Smooth muscle cell (in vitro differentiated cells): Measurements from ENCODE around the gene POLD4. TPM values are rescaled to one million over a fixed set of nuclear protein-coding genes. Genes with fewer than 3 reads are reported as not detected.

Experiments
- DNase-seq: peaks from one replicate; lab custom pipeline; 2025; ENCODE audit not compliant: unreplicated experiment; lab: John Stamatoyannopoulos, UW
- H2AFZ ChIP-seq: fragments of 200-600 bp; sonication (generic); 2 replicates; pipeline ENCODE4 v1.6.0; 2016; ENCODE audit warnings: antibody characterized with exemption, low read depth, mild to moderate bottlenecking
- H3F3A ChIP-seq: fragments of 200-600 bp; sonication (generic); 2 replicates; pipeline ENCODE4 v1.6.0; 2017; ENCODE audit warnings: antibody characterized with exemption, low read depth
- H3K27ac ChIP-seq: fragments of 200-600 bp; sonication (generic); 2 replicates; pipeline ENCODE4 v1.5.1; 2016; ENCODE audit warnings: low read depth, mild to moderate bottlenecking
- H3K27me3 ChIP-seq: fragments of 200-600 bp; sonication (generic); 2 replicates; pipeline ENCODE4 v1.6.1; 2016; ENCODE audit warnings: low read depth, mild to moderate bottlenecking
- H3K36me3 ChIP-seq: fragments of 200-600 bp; sonication (generic); 2 replicates; pipeline ENCODE4 v1.5.1; 2016; ENCODE audit warnings: low read depth
- H3K4me1 ChIP-seq: fragments of 200-600 bp; sonication (generic); 2 replicates; pipeline ENCODE4 v1.5.1; 2016; ENCODE audit warnings: low read depth
- H3K4me2 ChIP-seq: fragments of 200-600 bp; sonication (generic); 2 replicates; pipeline ENCODE4 v1.6.0; 2016; ENCODE audit warnings: mild to moderate bottlenecking
- H3K4me3 ChIP-seq: fragments of 200-600 bp; sonication (generic); 2 replicates; pipeline ENCODE4 v1.5.1; 2016; ENCODE audit warnings: mild to moderate bottlenecking
- H3K79me2 ChIP-seq: fragments of 200-600 bp; sonication (generic); 2 replicates; pipeline ENCODE4 v1.6.0; 2016; ENCODE audit warnings: low read depth, mild to moderate bottlenecking
- H3K9ac ChIP-seq: fragments of 200-600 bp; sonication (generic); 2 replicates; pipeline ENCODE4 v1.6.0; 2016; ENCODE audit warnings: low read depth
- H3K9me3 ChIP-seq: fragments of 200-600 bp; sonication (generic); replicated peaks from 2 replicates; pipeline ENCODE4 v1.5.1; 2016; ENCODE audit warnings: low read depth
- H4K20me1 ChIP-seq: fragments of 200-600 bp; sonication (generic); 2 replicates; pipeline ENCODE4 v1.6.0; 2016; ENCODE audit warnings: low read depth
- CTCF ChIP-seq: fragments of 200-600 bp; sonication (generic); IDR thresholded peaks from 2 replicates; pipeline ENCODE4 v1.5.1; 2017; ENCODE audit warnings: borderline replicate concordance, mild to moderate bottlenecking, antibody characterized with exemption; ENCODE audit not compliant: insufficient read depth, poor library complexity, severe bottlenecking
- WGBS: methylation state at CpG from one replicate; pipeline ENCODE4 v1.1.7; 2016; ENCODE audit warnings: low lambda C conversion rate; 5-methylcytosine and 5-hydroxymethylcytosine counted together
- polyA plus RNA-seq: library from polyadenylated mRNA; unstranded; fragments of >200 nt; fragmentation: Nextera tagmentation; extraction: Ambion mirVana; gene quantifications from 2 replicates; pipeline ENCODE4 v1.2.1, GENCODE V29; 2016
- total RNA-seq: library from RNA; depleted of rRNA; stranded (reverse); fragments of >200 nt; gene quantifications from 2 replicates; pipeline ENCODE4 v1.2.3, GENCODE V29; 2014

POLD4 gene
- total and polyA plus RNA-seq, 2 experiments from 2014 or later, result 61.4 to 113 TPM

DNA sequence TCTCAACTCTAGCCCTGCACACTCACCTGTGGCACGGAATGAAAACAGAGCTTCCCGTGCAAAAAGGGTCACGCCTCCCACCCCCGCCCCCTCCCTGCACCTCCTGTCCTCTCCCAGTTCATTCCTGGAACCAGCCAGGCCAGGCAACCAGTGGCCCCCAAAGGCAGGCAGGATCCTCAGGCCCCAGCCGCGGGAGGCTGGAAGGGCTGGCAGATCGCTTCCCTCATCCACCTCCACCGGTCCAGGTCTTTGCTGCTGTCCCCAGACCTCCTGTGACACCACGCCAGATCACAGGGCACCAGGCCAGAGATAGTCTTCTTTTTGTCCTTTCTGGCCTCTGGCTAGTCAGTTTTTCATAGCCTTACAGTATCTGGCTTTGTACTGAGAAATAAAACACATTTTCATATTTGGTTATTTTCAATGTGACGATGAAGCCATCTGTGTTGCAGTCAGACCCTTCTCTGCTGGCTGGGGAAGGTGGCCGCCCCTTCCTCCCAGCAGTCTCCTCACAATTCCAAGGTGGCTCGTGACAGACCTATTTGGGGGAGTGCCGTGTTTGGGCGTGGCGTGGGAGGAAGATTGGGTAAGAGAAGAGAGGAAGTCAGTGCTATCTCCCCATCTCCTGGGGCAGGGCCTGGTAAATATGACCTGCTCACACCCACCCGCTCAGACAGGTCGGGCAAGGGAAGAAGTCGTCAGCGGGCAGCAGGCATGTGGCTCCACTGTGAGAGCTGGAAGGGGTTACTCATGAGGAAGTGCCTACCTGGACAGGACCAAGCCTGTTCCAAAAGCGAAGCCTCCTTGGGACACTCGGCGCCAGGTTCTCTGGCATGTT is 40.9 kb downstream of the POLD4 start:
- Histone ChIP-seq H3K79me2 (no peaks in the 10 kb centered on the region), H3K27me3 (no peaks in the 10 kb centered on the region), H3K4me3 (no peak overlapping the region), H3K36me3 (no peaks in the 10 kb centered on the region), H3K27ac (peak overlapping the region; percentile 59), H3K9ac (no peak overlapping the region), H3K4me2 (no peak overlapping the region), H3F3A (no peaks in the 10 kb centered on the region), H2AFZ (no peak overlapping the region), H3K9me3 (no peaks in the 10 kb centered on the region), H3K4me1 (no peaks in the 10 kb centered on the region), H4K20me1 (no peaks in the 10 kb centered on the region)
- no peak for DNase-seq
- WGBS, result 78% methylated on average over 22 of the region's 22 CpGs
- TF ChIP-seq CTCF, result no peak

DNA sequence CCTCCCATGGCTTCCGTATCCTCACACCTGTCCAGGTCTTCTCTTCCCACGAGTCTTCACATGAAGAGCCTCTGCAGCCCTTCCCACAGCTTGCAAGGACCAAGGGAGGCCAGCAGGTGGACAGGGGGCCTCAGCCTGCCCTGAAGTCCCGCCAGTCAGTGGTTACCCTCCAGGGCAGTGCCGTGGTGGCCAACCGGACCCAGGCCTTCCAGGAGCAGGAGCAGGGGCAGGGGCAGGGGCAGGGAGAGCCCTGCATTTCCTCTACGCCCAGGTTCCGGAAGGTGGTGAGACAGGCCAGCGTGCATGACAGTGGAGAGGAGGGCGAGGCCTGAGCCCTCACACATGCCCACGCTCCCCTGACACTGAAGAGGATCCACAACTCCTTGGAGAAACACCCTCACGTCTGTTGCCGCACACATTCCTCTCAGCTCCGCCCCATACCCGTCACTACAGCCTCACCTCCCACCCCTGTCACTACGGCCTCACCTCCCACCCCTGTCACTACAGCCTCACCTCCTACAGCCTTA is 41.7 kb downstream of the POLD4 start:
- Histone ChIP-seq H4K20me1 (no peaks in the 10 kb centered on the region), H3K27me3 (no peaks in the 10 kb centered on the region), H3K27ac (peak overlapping the region; percentile 59), H3K9ac (no peak overlapping the region), H3K9me3 (no peaks in the 10 kb centered on the region), H3K4me2 (no peak overlapping the region), H3K4me3 (no peak overlapping the region), H3K4me1 (no peaks in the 10 kb centered on the region), H3K79me2 (no peaks in the 10 kb centered on the region), H2AFZ (no peak overlapping the region), H3K36me3 (no peaks in the 10 kb centered on the region), H3F3A (no peaks in the 10 kb centered on the region)
- DNase-seq, result no peak
- TF ChIP-seq CTCF, result no peak
- WGBS, result 89% methylated on average over 13 of the region's 15 CpGs

- no peak overlapping the region for H2AFZ ChIP-seq
- H3K79me2 ChIP-seq, result no peaks in the 10 kb centered on the region
- H3K27ac ChIP-seq, result peak overlapping the region; percentile 42
- H3K4me1 ChIP-seq, result no peaks in the 10 kb centered on the region
- H3K9ac ChIP-seq, result no peak overlapping the region
- H4K20me1 ChIP-seq, result no peaks in the 10 kb centered on the region
- H3K9me3 ChIP-seq, result no peaks in the 10 kb centered on the region
- TF ChIP-seq CTCF, result no peak
- no peak for DNase-seq
- no peak overlapping the region for H3K4me2 ChIP-seq
- H3K4me3 ChIP-seq, result no peak overlapping the region
- H3K27me3 ChIP-seq, result no peaks in the 10 kb centered on the region
- no peaks in the 10 kb centered on the region for H3F3A ChIP-seq
- H3K36me3 ChIP-seq, result no peaks in the 10 kb centered on the region
- 86% methylated on average over 18 of the region's 18 CpGs for WGBS
These were observed 42.2 kb downstream of the POLD4 start for GRCh38 chr11:67311051-67311555.
